ENCODE data around the gene TRIM27. TPM values are rescaled to one million over a fixed set of nuclear protein-coding genes. Genes with fewer than 3 reads are reported as not detected.

TRIM27 gene
- total RNA-seq, 1 donor from 2014 or later = 75.7 TPM

GRCh38 chr6:28896505-28897368, 27.0 kb downstream of the TRIM27 start:
- peak in 1 of 2 experiments; percentile 68 for DNase-seq (ENCODE audit: low spot score in 2 of 2, unreplicated experiment in 2 of 2)
- Mint-ChIP-seq H3K4me1 (peaks cover 9% of the 10 kb centered on the region), H3K9me3 (no peaks in the 10 kb centered on the region), H3K4me3 (peak overlapping the region; percentile 99), H3K36me3 (peaks cover 2% of the 10 kb centered on the region), H3K27ac (peak overlapping the region; percentile 100), H3K27me3 (ENCODE audit: low read depth) (peaks cover 3% of the 10 kb centered on the region)
- TF ChIP-seq CTCF (IDR thresholded peaks at IDR 0.05; ENCODE audit: unreplicated experiment) = no peak

- H3K27ac Mint-ChIP-seq = peak overlapping the region; percentile 100
- TF ChIP-seq CTCF (IDR thresholded peaks at IDR 0.05; ENCODE audit: unreplicated experiment) = no peak
- peak; percentile 80 to 89 for DNase-seq (ENCODE audit: low spot score in 2 of 2, unreplicated experiment in 2 of 2)
- H3K4me3 Mint-ChIP-seq = peak overlapping the region; percentile 99
- H3K4me1 Mint-ChIP-seq = peaks cover 9% of the 10 kb centered on the region
- no peaks in the 10 kb centered on the region for H3K9me3 Mint-ChIP-seq
- peaks cover 2% of the 10 kb centered on the region for H3K36me3 Mint-ChIP-seq
- H3K27me3 Mint-ChIP-seq (ENCODE audit: low read depth) = peaks cover 3% of the 10 kb centered on the region
Measured at GRCh38 chr6:28895131-28895812, 28.5 kb downstream of the TRIM27 start.

- no peak for TF ChIP-seq CTCF (IDR thresholded peaks at IDR 0.05; ENCODE audit: unreplicated experiment)
- H3K27ac Mint-ChIP-seq = no peak overlapping the region
- peaks cover 3% of the 10 kb centered on the region for H3K27me3 Mint-ChIP-seq (ENCODE audit: low read depth)
- no peaks in the 10 kb centered on the region for H3K9me3 Mint-ChIP-seq
- no peak overlapping the region for H3K4me3 Mint-ChIP-seq
- H3K36me3 Mint-ChIP-seq = no peaks in the 10 kb centered on the region
- DNase-seq (ENCODE audit: low spot score in 2 of 2, unreplicated experiment in 2 of 2) = no peak
- H3K4me1 Mint-ChIP-seq = peaks cover 7% of the 10 kb centered on the region
Measured at GRCh38 chr6:28893172-28893799, 30.5 kb downstream of the TRIM27 start.

GRCh38 chr6:28892525-28892924, 31.3 kb downstream of the TRIM27 start:
- H3K9me3 Mint-ChIP-seq = no peaks in the 10 kb centered on the region

More at GRCh38 chr6:28892525-28892924, 31.3 kb downstream of the TRIM27 start:
- Mint-ChIP-seq H3K27ac (no peak overlapping the region), H3K4me3 (no peak overlapping the region), H3K27me3 (ENCODE audit: low read depth) (peaks cover 3% of the 10 kb centered on the region), H3K36me3 (no peaks in the 10 kb centered on the region), H3K4me1 (peaks cover 6% of the 10 kb centered on the region)
- no peak for TF ChIP-seq CTCF (IDR thresholded peaks at IDR 0.05; ENCODE audit: unreplicated experiment)
- no peak for DNase-seq (ENCODE audit: low spot score in 2 of 2, unreplicated experiment in 2 of 2)

All from mesothelial cell of epicardium (in vitro differentiated cells).